Measurements from ENCODE around the gene NOVA1. TPM values are rescaled to one million over a fixed set of nuclear protein-coding genes. Genes with fewer than 3 reads are reported as not detected.

The NOVA1 gene
- 0.72 TPM in 1 of 2 replicates, not detected in the other for total RNA-seq

GRCh38 chr14:26597589-26598080 is at the start of gene NOVA1:
Gene NOVA1, minus strand, starts transcription at chr14:26598033. Its CDS starts 597 bp downstream, at chr14:26597436.

Measured in tracheal epithelial cell (primary cell).